ENCODE results near the gene MAN2B2. TPM values are rescaled to one million over a fixed set of nuclear protein-coding genes. Genes with fewer than 3 reads are reported as not detected.

MAN2B2 gene
- total RNA-seq, 2 experiments from 2014 or later, result 10.8 to 13.0 TPM

- no peak for TF ChIP-seq CTCF (IDR thresholded peaks at IDR 0.05)
- H3K36me3 Mint-ChIP-seq (ENCODE audit: low read depth), result no peaks in the 10 kb centered on the region
- ChIA-PET CTCF (no interaction called here), POLR2A (no interaction called here)
- ATAC-seq (no peak), DNase-seq (no peak)
- peaks cover 4% of the 10 kb centered on the region for H3K4me1 Mint-ChIP-seq (ENCODE audit: low read depth)
- no peaks in the 10 kb centered on the region for H3K27me3 Mint-ChIP-seq
- no peak overlapping the region for H3K4me3 Mint-ChIP-seq
- intact Hi-C loops (cut with micrococcal nuclease), result no loop called here
- no peaks in the 10 kb centered on the region for H3K9me3 Mint-ChIP-seq
- no peak overlapping the region for H3K27ac Mint-ChIP-seq
Measured at GRCh38 chr4:6571608-6572007, 3.4 kb upstream of the MAN2B2 start.

GRCh38 chr4:6573551-6573950, 1.4 kb upstream of the MAN2B2 start:
- intact Hi-C loops (cut with micrococcal nuclease), result no loop called here
- Mint-ChIP-seq H3K36me3 (ENCODE audit: low read depth) (no peaks in the 10 kb centered on the region), H3K27ac (no peak overlapping the region), H3K4me1 (ENCODE audit: low read depth) (peaks cover 4% of the 10 kb centered on the region), H3K27me3 (no peaks in the 10 kb centered on the region), H3K4me3 (no peak overlapping the region), H3K9me3 (no peaks in the 10 kb centered on the region)
- DNase-seq, result no peak
- no peak for TF ChIP-seq CTCF (IDR thresholded peaks at IDR 0.05)
- ChIA-PET POLR2A (interaction anchor here (0.6 to 2.4 kb wide), 6 partner anchors 11 to 419 kb away, joined by 3 to 13 read pairs (median 3); partner anchors contain the start of gene MRFAP1), CTCF (interaction anchor here (0.6 to 3.0 kb wide), 7 partner anchors 11 to 401 kb away, joined by 3 to 7 read pairs (median 3); no protein-coding TSS in a partner anchor)
- ATAC-seq, result no peak

- DNase-seq, result peak; percentile 26
Measured at GRCh38 chr4:6573986-6574746, 823 bp upstream of the MAN2B2 start.

GRCh38 chr4:6575503-6576240, 683 bp downstream of the MAN2B2 start:
- H3K9me3 Mint-ChIP-seq, result no peaks in the 10 kb centered on the region
- intact Hi-C loops (cut with micrococcal nuclease), result no loop called here
- TF ChIP-seq CTCF (IDR thresholded peaks at IDR 0.05), result no peak
- peak overlapping the region; percentile 79 for H3K4me3 Mint-ChIP-seq
- H3K27me3 Mint-ChIP-seq, result no peaks in the 10 kb centered on the region
- ATAC-seq (no peak), DNase-seq (no peak)
- ChIA-PET POLR2A (interaction anchor here (0.6 to 1.9 kb wide), 3 partner anchors 13 to 114 kb away, joined by 3 to 6 read pairs (median 3); no protein-coding TSS in a partner anchor), CTCF (interaction anchor here (1.7 kb wide), 1 partner anchor 29 kb away, joined by 5 read pairs; no protein-coding TSS in a partner anchor)
- peaks cover 18% of the 10 kb centered on the region for H3K36me3 Mint-ChIP-seq (ENCODE audit: low read depth)
- peak overlapping the region; percentile 83 for H3K27ac Mint-ChIP-seq
- H3K4me1 Mint-ChIP-seq (ENCODE audit: low read depth), result peaks cover 4% of the 10 kb centered on the region

More at GRCh38 chr4:6573986-6574746, 823 bp upstream of the MAN2B2 start:
- no peaks in the 10 kb centered on the region for H3K9me3 Mint-ChIP-seq
- ChIA-PET POLR2A (interaction anchor here (0.6 to 2.4 kb wide), 6 partner anchors 12 to 418 kb away, joined by 3 to 13 read pairs (median 3); partner anchors contain the start of gene MRFAP1), CTCF (interaction anchor here (1.0 to 3.0 kb wide), 6 partner anchors 12 to 400 kb away, joined by 3 to 7 read pairs (median 3); a partner anchor contains a TSS)
- TF ChIP-seq CTCF (IDR thresholded peaks at IDR 0.05), result no peak
- peaks cover 3% of the 10 kb centered on the region for H3K36me3 Mint-ChIP-seq (ENCODE audit: low read depth)
- intact Hi-C loops (cut with micrococcal nuclease), result no loop called here
- no peaks in the 10 kb centered on the region for H3K27me3 Mint-ChIP-seq
- no peak for ATAC-seq
- H3K4me3 Mint-ChIP-seq, result peak overlapping the region; percentile 79
- peak overlapping the region; percentile 75 for H3K27ac Mint-ChIP-seq
- peaks cover 4% of the 10 kb centered on the region for H3K4me1 Mint-ChIP-seq (ENCODE audit: low read depth)

Measured in activated CD8-positive, alpha-beta T cell treated with anti-CD3 and anti-CD28 coated beads for 36 hours (primary cell).